NCI-H2196 treated with DMSO at 0.1 percent for 48 hours (cell line): ENCODE results near the gene MRPS18C.
"Not testable (repeated sequence)": the region's sequence is repeated elsewhere in the genome, so short reads cannot be mapped to it uniquely, and the experiment has no call there.

Experiments used
- DNase-seq: peaks from one replicate; lab custom pipeline; 2025; ENCODE audit not compliant: unreplicated experiment; lab: John Stamatoyannopoulos, UW

The MRPS18C gene

DNA sequence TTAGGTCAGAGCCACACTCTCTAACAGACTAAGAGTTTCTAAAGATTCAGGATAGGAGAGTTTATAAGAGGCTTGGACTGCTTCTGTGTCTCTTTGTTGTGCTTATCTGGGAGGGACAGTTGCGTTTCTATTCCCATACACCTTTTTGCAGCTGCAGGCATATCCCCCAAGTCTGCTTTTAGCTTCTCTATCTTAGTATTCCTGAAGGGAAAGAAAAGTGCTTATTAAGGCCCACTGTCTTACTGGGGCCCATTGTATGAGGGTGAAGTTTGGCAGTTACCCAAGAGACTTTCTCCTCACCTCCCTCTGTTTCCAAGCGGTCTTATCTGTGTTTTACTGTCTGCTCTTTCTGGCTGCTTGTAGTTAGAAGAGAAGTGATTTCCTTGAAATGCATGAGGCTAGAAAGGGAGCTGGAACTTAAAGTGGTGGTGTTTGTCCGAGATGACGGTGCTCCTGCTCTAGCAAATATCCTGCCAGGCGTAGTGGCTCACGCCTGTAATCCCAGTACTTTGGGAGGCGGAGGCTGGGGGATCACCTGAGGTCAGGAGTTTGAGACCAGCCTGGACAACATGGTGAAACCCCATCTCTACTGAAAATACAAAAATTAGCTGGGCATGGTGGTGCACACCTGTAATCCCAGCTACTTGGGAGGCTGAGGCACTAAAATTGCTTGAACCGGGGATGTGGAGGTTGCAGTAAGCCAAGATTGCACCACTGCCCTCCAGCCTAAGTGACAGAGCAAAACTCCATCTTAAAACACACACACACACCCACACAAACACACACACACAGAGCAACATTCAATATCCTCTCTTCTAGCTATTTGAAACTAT, 40.4 kb downstream of the MRPS18C start:
- DNase-seq, result not testable (repeated sequence)

DNA sequence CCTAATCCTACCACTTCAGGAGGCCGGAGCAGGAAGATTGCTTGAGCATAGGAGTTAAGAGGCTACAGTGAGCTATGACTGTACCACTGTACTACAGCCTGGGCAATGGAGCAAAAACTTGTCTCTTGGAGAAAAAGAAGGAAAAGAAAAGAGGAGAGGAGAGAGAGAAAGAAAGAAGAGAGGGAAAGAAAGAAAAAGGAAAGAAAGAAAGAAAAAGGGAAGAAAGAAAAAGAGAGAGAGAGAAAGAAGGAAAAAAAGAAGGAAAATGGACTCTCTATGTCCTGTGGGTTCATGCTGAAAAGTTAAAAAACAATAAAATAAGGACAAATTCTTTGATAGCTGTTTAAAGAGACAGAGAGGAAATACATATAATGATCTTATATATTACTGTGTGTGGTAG, 42.3 kb downstream of the MRPS18C start:
- DNase-seq, result no peak

DNA sequence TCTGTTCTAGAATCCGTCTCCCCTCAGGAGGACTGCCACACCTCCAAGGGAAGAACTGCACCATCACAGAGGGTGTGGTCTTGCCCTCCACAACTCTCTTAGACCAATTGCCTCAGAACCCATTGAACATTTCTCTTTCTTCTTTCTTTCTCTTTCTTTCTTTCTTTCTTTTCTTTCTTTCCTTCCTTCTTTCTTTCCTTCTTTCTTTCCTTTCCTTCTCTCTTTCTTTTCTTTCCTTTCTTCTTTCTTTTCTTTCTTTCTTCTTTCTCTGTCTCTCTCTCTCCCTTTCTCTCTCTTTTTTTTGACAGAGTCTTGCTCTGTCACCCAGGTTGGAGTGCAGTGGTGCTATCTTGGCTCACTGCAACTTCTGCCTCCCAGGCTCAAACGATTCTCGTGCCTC, 45.8 kb downstream of the MRPS18C start:
- DNase-seq, result not testable (repeated sequence)

DNA sequence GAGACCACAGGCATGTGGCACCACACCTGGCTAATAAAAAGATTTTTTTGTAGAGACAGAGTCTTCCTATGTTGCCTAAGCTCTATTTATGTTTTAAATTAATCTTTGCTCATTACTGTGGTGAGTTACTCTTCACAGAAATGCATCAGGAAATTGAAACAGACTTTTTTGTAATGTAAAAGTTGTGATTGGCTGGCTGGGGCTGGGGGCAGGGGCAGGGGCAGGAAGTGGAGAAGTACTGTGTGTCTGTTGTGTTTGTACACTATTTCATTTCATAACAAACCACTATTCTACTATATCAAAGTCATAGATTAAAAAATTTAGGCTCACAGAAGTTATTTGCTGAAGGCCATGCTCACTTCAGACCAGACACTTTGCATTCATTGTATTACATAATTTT, 48.1 kb downstream of the MRPS18C start:
- no peak for DNase-seq

DNA sequence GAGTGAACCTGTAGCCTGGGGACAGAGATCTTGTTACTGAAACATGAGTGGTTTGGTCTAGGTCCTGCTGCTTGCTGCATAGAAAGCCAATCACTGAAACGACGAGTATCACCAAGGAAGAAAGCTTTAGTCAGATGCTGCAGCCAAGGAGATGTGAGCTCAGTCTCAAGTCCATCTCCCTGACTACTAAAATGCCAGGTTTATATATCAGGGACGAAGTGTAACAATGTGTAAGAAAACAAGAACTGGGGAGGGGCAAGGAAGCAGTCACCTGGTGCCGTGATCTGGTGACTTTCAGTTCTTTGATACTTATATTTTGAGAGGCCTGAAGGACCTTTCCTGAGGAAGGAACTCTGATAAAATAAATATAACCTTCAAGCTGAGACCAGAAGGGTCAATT, 48.6 kb downstream of the MRPS18C start:
- no peak for DNase-seq

DNA sequence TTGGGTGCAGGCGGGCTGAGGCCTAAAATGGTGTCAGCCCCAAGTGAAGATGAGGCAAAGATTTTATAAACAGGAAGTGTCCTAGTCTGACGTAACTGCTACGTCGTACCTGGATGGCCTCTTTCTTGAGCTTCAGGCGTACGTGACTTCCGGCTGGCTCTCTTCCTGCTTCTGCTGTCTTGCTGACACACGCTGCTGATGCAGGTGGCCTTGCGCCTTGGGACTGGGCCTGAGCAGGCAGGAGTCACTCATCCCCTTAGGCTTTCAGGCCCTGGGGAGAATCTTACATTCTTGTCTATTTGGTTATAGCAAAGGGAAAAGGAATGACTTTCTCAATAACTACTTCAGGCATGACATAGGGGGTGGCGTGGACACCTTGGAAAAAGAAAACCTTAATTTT, 49.1 kb downstream of the MRPS18C start:
- DNase-seq, result no peak

DNA sequence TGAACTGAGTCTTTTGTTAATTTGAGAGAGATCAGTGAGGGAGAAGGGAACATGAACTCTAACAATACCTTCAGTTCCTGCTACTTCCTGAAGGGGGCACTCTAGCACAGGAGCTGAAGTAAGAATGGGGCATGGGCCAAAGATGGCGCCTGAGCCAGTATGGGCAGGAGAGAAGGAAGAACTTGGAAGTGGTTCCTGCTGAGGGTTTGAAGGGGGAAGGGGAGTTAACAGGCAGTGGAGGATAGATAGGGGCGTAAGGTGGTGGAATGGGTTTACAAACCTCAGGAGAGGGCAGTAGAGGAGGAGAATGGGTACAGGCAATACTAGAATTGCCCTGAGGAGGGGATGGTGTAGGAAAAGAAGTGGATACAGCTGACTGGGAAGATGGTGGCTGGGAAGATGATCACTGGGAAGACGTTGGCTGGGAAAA, 53.3 kb downstream of the MRPS18C start:
- DNase-seq, result not testable (repeated sequence)

DNA sequence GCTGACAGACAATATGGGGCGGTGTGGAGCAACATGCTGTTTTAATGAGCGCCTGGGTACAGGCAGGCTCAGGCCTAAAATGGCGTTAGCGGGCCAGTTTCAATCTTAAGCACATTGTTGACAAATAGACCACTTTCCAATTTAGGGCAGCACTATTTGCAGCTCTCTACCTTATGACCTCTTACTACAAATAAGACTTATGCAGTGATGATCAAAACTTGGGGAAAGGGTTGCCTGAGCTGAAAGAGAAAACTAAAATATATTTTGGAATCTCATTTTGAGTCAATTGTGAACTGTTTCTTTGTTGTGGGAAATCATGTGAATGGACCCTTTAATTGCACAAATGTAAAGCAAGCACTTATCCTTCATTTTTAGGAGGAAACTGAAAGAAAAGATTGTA, 54.6 kb downstream of the MRPS18C start:
- no peak for DNase-seq
